ENCODE results near the gene BEGAIN. TPM values are rescaled to one million over a fixed set of nuclear protein-coding genes. Genes with fewer than 3 reads are reported as not detected.

The BEGAIN gene
- total and polyA plus RNA-seq, 7 donors: 0.08 to 1.0 (median 0.48) TPM; not detected in 1

DNA sequence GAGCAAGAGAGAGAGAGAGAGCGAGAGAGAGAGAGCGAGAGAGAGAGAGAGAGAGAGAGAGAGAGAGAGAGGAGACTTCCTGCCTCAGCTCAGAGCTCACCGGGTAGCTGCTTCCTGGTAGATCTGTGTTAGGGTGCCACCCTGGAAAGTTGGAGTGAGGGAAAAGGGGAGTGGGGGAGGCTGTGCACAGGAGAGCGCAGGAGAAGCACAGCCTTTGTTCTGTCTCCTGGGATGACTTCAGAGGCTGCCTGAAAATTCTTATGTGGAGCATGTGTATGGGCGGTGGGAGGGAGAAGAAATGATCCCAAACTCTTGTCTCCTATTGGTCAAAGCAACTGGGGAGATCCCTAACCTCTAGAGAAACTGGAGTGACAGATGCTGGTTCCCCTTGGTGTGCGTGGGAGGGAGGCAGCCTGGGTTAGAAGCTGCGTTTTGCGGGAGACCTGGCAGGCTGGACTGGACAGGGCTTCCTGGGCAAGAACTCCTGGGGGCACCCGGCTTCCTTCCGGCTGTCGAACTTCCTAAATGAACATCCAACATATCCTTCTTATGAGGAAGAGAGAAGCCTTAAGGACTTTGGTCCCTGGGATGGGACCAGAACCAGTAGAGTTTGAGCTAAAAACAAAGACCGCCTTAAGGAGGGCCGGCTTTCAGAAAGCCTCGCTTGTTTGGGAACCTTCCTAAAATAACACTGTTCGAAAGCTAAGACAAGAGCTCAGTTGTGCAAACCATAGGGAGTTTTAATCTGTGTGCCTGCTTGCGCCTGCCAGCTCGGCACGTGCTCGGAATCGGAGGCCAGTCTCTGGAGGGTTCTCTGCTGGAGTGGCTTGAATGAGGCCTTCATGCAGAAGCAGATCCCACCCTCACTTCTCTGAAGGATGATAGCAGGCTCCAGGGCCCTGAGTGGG is 30.4 kb upstream of the BEGAIN start:
- peak in 1 of 4 donors; percentile 17 for ATAC-seq
- peaks cover 0 to 26% (median 7%) of the 10 kb centered on the region in 3 donors for H3K27me3 ChIP-seq (ENCODE audit: insufficient read depth in 3 of 3, low read length in 2 of 3)
- H3K36me3 ChIP-seq (ENCODE audit: insufficient read depth in 1 of 2, low read depth in 1 of 2): no peaks in the 10 kb centered on the region
- DNase-seq: no peak
- intact Hi-C loops (cut with DNase I): no loop called here
- H3K9me3 ChIP-seq: no peaks in the 10 kb centered on the region
- no peak for TF ChIP-seq CTCF (IDR thresholded peaks at IDR 0.05)
- H3K4me1 ChIP-seq: no peaks in the 10 kb centered on the region
- WGBS, 3 donors: 29 to 38% (median 29%) methylated on average over 20 of the region's 20 CpGs
- no peak overlapping the region for H3K4me3 ChIP-seq
- H3K27ac ChIP-seq: no peak overlapping the region

GRCh38 chr14:100616854-100617409 is 29.7 kb upstream of the BEGAIN start:
- DNase-seq: no peak
- Histone ChIP-seq H3K4me3 (no peak overlapping the region), H3K4me1 (no peaks in the 10 kb centered on the region), H3K27ac (no peak overlapping the region), H3K36me3 (ENCODE audit: insufficient read depth in 1 of 2, low read depth in 1 of 2) (no peaks in the 10 kb centered on the region), H3K9me3 (no peaks in the 10 kb centered on the region), H3K27me3 (ENCODE audit: insufficient read depth in 3 of 3, low read length in 2 of 3) (peaks cover 0 to 21% (median 7%) of the 10 kb centered on the region in 3 donors)
- TF ChIP-seq CTCF (IDR thresholded peaks at IDR 0.05): no peak
- intact Hi-C loops (cut with DNase I): no loop called here
- ATAC-seq: no peak
- 51 to 52% (median 52%) methylated on average over 10 of the region's 10 CpGs for WGBS, 3 donors

GRCh38 chr14:100615736-100616695 is 28.8 kb upstream of the BEGAIN start:
- H3K27me3 ChIP-seq (ENCODE audit: insufficient read depth in 3 of 3, low read length in 2 of 3): peaks cover 0 to 20% (median 7%) of the 10 kb centered on the region in 3 donors

GRCh38 chr14:100614803-100615202 is 27.6 kb upstream of the BEGAIN start:
- DNase-seq: no peak
- no peak for TF ChIP-seq CTCF (IDR thresholded peaks at IDR 0.05)
- Histone ChIP-seq H3K4me1 (no peaks in the 10 kb centered on the region), H3K9me3 (no peaks in the 10 kb centered on the region), H3K27ac (no peak overlapping the region), H3K36me3 (ENCODE audit: insufficient read depth in 1 of 2, low read depth in 1 of 2) (no peaks in the 10 kb centered on the region), H3K27me3 (ENCODE audit: insufficient read depth in 3 of 3, low read length in 2 of 3) (peaks cover 0 to 17% (median 8%) of the 10 kb centered on the region in 3 donors), H3K4me3 (no peak overlapping the region)
- no peak for ATAC-seq
- intact Hi-C loops (cut with DNase I): no loop called here

More at GRCh38 chr14:100615736-100616695, 28.8 kb upstream of the BEGAIN start:
- DNase-seq: no peak
- TF ChIP-seq CTCF (IDR thresholded peaks at IDR 0.05): no peak
- Histone ChIP-seq H3K4me3 (no peak overlapping the region), H3K9me3 (no peaks in the 10 kb centered on the region), H3K36me3 (ENCODE audit: insufficient read depth in 1 of 2, low read depth in 1 of 2) (no peaks in the 10 kb centered on the region), H3K27ac (no peak overlapping the region), H3K4me1 (no peaks in the 10 kb centered on the region)
- ATAC-seq: no peak
- WGBS, 3 donors: 89 to 91% (median 89%) methylated on average over 25 of the region's 25 CpGs
- intact Hi-C loops (cut with DNase I): no loop called here

Measured in psoas muscle (tissue), 8 donors.